ENCODE results near the gene PSG1.
"Not testable (repeated sequence)": the region's sequence is repeated elsewhere in the genome, so short reads cannot be mapped to it uniquely, and the experiment has no call there.

DNA sequence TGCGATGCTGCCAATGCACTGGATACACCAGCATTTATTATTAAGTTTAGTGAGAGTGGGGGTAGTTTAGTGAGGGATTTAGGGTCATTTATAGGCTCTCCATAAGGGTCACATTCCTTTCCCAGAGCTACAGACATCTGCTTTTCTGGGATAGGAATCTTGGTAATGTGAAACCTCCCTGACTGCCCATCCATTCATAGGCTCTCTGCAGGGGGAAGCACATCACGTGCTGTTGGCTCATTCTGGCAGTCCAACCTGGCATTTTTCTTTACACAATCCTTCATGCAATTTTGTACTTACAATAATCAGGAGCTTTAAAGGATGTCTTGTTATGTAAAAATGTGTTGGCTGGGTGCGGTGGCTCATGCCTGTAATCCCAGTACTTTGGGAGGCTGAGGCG lies 21.0 kb upstream of the PSG1 start:
- TF ChIP-seq, protein P1, sequence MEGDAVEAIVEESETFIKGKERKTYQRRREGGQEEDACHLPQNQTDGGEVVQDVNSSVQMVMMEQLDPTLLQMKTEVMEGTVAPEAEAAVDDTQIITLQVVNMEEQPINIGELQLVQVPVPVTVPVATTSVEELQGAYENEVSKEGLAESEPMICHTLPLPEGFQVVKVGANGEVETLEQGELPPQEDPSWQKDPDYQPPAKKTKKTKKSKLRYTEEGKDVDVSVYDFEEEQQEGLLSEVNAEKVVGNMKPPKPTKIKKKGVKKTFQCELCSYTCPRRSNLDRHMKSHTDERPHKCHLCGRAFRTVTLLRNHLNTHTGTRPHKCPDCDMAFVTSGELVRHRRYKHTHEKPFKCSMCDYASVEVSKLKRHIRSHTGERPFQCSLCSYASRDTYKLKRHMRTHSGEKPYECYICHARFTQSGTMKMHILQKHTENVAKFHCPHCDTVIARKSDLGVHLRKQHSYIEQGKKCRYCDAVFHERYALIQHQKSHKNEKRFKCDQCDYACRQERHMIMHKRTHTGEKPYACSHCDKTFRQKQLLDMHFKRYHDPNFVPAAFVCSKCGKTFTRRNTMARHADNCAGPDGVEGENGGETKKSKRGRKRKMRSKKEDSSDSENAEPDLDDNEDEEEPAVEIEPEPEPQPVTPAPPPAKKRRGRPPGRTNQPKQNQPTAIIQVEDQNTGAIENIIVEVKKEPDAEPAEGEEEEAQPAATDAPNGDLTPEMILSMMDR (conservative IDR thresholded peaks at IDR 0.05; ENCODE audit: low read length): not testable (repeated sequence)
- not testable (repeated sequence) for TF ChIP-seq EZH2phosphoT487 (IDR thresholded peaks at IDR 0.05; ENCODE audit: borderline replicate concordance, low read depth, low read length)
